ENCODE data around the gene PCP4. TPM values are rescaled to one million over a fixed set of nuclear protein-coding genes. Genes with fewer than 3 reads are reported as not detected.
A peak's percentile ranks its signal among the peaks of the same experiment; 100 is the strongest.

Gene PCP4
- total RNA-seq, 3 donors from 2014 or later: 1.4 to 23.6 (median 3.9) TPM

DNA sequence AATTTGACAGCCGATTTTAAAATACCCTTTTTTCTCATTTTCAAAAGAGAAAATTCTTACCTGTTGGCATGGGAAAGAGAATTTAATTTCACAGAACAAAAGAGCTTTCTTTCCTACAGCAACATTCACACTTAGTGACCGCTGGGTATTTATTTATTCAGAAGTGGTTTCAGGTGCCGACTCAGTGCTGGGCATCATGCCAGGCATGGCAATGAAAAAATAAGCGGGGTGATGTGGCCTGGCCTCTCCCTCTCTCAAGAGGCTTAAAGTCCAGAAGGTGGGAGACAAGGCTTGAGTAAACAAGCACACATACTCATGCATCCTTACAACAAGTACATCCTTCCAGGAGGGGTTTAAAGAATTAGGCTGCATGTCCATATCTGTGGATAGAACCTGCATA, 4.1 kb upstream of the PCP4 start:
- DNase-seq (peak in 2 of 3 donors; percentile 30 to 38), ATAC-seq (peak; percentile 68)
- Histone ChIP-seq H3K36me3 (ENCODE audit: low read depth) (no peaks in the 10 kb centered on the region), H3K4me3 (no peak overlapping the region), H3K4me1 (ENCODE audit: low read depth) (no peaks in the 10 kb centered on the region), H3K9me3 (no peaks in the 10 kb centered on the region)
- TF ChIP-seq, protein P1, sequence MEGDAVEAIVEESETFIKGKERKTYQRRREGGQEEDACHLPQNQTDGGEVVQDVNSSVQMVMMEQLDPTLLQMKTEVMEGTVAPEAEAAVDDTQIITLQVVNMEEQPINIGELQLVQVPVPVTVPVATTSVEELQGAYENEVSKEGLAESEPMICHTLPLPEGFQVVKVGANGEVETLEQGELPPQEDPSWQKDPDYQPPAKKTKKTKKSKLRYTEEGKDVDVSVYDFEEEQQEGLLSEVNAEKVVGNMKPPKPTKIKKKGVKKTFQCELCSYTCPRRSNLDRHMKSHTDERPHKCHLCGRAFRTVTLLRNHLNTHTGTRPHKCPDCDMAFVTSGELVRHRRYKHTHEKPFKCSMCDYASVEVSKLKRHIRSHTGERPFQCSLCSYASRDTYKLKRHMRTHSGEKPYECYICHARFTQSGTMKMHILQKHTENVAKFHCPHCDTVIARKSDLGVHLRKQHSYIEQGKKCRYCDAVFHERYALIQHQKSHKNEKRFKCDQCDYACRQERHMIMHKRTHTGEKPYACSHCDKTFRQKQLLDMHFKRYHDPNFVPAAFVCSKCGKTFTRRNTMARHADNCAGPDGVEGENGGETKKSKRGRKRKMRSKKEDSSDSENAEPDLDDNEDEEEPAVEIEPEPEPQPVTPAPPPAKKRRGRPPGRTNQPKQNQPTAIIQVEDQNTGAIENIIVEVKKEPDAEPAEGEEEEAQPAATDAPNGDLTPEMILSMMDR (IDR thresholded peaks at IDR 0.05): no peak
- intact Hi-C loops (cut with DNase I, micrococcal nuclease): no loop called here

DNA sequence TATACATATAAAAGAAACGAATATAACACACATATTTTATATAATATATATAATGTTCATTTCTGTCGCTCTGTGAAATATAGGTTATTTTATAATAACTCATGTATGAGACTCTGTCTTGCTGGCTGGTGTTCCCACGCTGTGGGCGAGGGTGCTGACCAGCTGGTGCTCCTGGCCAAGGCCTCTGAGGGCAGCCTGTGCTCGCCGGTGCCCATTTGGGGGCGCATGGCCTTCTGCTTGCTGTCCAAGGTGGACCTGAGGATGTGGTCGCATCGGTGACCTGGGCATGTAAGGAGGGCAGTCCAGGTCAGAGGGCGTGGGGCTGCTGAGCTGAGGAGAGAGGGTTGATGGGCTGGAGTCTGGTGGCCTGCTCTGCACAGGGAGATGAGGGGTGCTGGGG, 1.1 kb upstream of the PCP4 start:
- ATAC-seq (no peak), DNase-seq (no peak)
- TF ChIP-seq, protein P1 (IDR thresholded peaks at IDR 0.05): no peak
- intact Hi-C loops (cut with DNase I, micrococcal nuclease): loop anchor here in 1 of 2 donors (5.0 kb wide), 1 partner anchor 256 kb away; no protein-coding TSS in a partner anchor
- H3K4me3 ChIP-seq: no peak overlapping the region
- no peaks in the 10 kb centered on the region for H3K4me1 ChIP-seq (ENCODE audit: low read depth)
- no peaks in the 10 kb centered on the region for H3K36me3 ChIP-seq (ENCODE audit: low read depth)
- H3K9me3 ChIP-seq: no peaks in the 10 kb centered on the region

DNA sequence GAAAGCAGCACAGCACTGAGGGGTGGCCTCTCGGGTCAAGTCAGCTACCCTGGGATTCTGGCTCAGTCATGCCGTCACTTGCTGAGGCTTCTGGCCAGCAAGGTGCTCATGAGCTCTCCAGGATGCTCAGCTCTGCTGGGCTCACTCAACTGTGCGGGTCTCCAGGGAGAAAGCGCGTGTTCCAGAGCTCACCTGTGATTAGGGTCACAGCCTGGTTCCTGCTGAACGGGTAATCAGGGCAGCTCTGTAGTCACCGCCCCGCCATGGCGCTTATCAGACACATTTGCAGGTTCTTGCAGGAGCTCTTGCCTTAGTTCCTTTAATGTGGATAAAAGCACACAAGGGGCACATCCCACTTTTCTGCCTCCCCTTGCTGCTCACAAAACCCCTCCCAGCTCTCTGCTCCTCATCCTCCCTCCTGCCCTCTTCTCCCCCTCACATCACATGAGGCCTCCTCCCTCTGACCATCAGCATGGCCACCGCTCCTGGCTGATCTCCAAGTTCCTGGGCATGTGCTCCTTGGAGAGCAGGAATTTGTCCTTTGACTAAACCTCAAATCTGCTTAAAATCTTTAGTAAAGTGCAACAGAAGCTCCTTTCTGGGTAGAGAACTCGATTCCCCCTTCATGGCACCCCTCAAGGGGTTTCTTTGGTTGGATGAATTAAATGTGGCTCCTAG, 2.0 kb downstream of the PCP4 start:
- H3K9me3 ChIP-seq: no peaks in the 10 kb centered on the region
- H3K4me1 ChIP-seq (ENCODE audit: low read depth): no peaks in the 10 kb centered on the region
- TF ChIP-seq, protein P1 (IDR thresholded peaks at IDR 0.05): no peak
- intact Hi-C loops (cut with DNase I, micrococcal nuclease): loop anchor here in 1 of 2 donors (5.0 kb wide), 1 partner anchor 253 kb away; no protein-coding TSS in a partner anchor
- ATAC-seq (no peak), DNase-seq (no peak)
- no peaks in the 10 kb centered on the region for H3K36me3 ChIP-seq (ENCODE audit: low read depth)
- H3K4me3 ChIP-seq: no peak overlapping the region

DNA sequence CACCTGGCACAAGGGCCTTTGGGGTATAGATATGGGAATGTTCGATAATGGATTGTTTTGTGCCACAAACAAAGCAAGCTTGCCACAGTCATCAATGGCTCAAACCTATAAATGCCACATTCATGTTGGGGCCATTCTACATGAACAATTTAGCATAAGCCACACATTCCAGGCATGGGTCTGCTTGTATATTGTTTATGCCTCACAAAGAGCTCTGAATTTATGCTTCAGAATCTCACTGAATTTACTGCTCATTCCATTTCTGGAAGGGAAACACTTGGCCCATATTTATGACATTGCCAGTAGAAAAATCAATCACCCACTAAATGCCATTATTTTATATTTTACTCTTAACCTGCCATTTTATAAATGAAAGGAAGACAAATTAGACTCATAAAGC, 6.4 kb downstream of the PCP4 start:
- Histone ChIP-seq H3K36me3 (ENCODE audit: low read depth) (no peaks in the 10 kb centered on the region), H3K4me1 (ENCODE audit: low read depth) (no peaks in the 10 kb centered on the region), H3K9me3 (no peaks in the 10 kb centered on the region), H3K4me3 (no peak overlapping the region)
- DNase-seq (no peak), ATAC-seq (no peak)
- TF ChIP-seq, protein P1 (IDR thresholded peaks at IDR 0.05): no peak
- intact Hi-C loops (cut with DNase I, micrococcal nuclease): no loop called here

DNA sequence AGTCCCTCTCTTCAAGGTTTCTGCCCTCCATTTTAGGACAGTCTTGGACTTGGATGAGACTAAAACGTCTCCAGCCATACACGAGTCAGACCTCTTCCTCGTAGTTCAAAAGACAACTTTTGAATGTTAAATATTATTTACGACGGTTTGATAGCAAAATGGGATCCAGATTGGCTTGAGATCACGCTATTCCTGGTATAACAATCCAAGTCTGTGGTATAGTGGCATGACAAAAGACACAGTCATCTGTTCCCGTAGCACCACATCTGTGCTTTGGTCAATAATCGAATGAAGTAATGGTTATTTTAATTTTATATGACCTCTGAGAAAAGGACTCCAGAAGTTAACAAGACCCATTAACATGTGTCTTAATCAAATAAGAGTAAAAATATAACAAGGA, 7.0 kb downstream of the PCP4 start:
- ATAC-seq (no peak), DNase-seq (no peak)
- Histone ChIP-seq H3K9me3 (no peaks in the 10 kb centered on the region), H3K4me1 (ENCODE audit: low read depth) (no peaks in the 10 kb centered on the region), H3K36me3 (ENCODE audit: low read depth) (no peaks in the 10 kb centered on the region), H3K4me3 (no peak overlapping the region)
- intact Hi-C loops (cut with DNase I, micrococcal nuclease): no loop called here
- TF ChIP-seq, protein P1 (IDR thresholded peaks at IDR 0.05): no peak

Measured in mucosa of descending colon (tissue), 3 donors.